ENCODE results near the gene TEPSIN.
A peak's percentile ranks its signal among the peaks of the same experiment; 100 is the strongest.

Gene TEPSIN

GRCh38 chr17:81213978-81214377 is 24.9 kb downstream of the TEPSIN start:
- DNase-seq = no peak

GRCh38 chr17:81212365-81212764 is 26.5 kb downstream of the TEPSIN start:
- DNase-seq = no peak

GRCh38 chr17:81210868-81211267 is 28.0 kb downstream of the TEPSIN start:
- no peak for DNase-seq

GRCh38 chr17:81210466-81210865 is 28.4 kb downstream of the TEPSIN start:
- DNase-seq = no peak

GRCh38 chr17:81209141-81209540 is 29.7 kb downstream of the TEPSIN start:
- no peak for DNase-seq

GRCh38 chr17:81208651-81209050 is 30.2 kb downstream of the TEPSIN start:
- no peak for DNase-seq

GRCh38 chr17:81207610-81208581 is 31.0 kb downstream of the TEPSIN start:
- DNase-seq = peak; percentile 42

GRCh38 chr17:81206657-81207056 is 32.2 kb downstream of the TEPSIN start:
- no peak for DNase-seq

GRCh38 chr17:81206166-81206565 is 32.7 kb downstream of the TEPSIN start:
- no peak for DNase-seq

- no peak for DNase-seq
Observed at GRCh38 chr17:81204578-81204977, 34.3 kb downstream of the TEPSIN start.

- DNase-seq = no peak
Observed at GRCh38 chr17:81203136-81203535, 35.7 kb downstream of the TEPSIN start.

GRCh38 chr17:81202318-81202717 is 36.5 kb downstream of the TEPSIN start:
- no peak for DNase-seq

- peak; percentile 11 for DNase-seq
Observed at GRCh38 chr17:81200695-81201580, 37.9 kb downstream of the TEPSIN start.

- no peak for DNase-seq
Observed at GRCh38 chr17:81200201-81200600, 38.7 kb downstream of the TEPSIN start.

GRCh38 chr17:81199482-81199830 is 39.4 kb downstream of the TEPSIN start:
- no peak for DNase-seq

GRCh38 chr17:81198826-81199481 is 39.9 kb downstream of the TEPSIN start:
- DNase-seq = no peak

GRCh38 chr17:81197831-81198490 is 40.9 kb downstream of the TEPSIN start:
- DNase-seq = no peak

- DNase-seq = no peak
Observed at GRCh38 chr17:81197409-81197795, 41.5 kb downstream of the TEPSIN start.

- no peak for DNase-seq
Observed at GRCh38 chr17:81196505-81197408, 42.1 kb downstream of the TEPSIN start.

GRCh38 chr17:81195941-81196495 is 42.8 kb downstream of the TEPSIN start:
- no peak for DNase-seq
